B cell (primary cell): Measurements from ENCODE around the gene FMN1.

Experiments used
- EZH2 ChIP-seq: IDR thresholded peaks from 2 replicates; pipeline ENCODE4 v1.6.1; 2012; ENCODE audit warnings: borderline replicate concordance, low read depth, mild to moderate bottlenecking, moderate library complexity, low read length; ENCODE audit not compliant: insufficient read depth, poor library complexity, severe bottlenecking
- TF ChIP-seq, protein P1 (sequence below): fragments of 200-600 bp; IDR thresholded peaks from one replicate; pipeline ENCODE4 v1.8.0; 2022; ENCODE audit warnings: antibody characterized with exemption, mild to moderate bottlenecking

DNA sequence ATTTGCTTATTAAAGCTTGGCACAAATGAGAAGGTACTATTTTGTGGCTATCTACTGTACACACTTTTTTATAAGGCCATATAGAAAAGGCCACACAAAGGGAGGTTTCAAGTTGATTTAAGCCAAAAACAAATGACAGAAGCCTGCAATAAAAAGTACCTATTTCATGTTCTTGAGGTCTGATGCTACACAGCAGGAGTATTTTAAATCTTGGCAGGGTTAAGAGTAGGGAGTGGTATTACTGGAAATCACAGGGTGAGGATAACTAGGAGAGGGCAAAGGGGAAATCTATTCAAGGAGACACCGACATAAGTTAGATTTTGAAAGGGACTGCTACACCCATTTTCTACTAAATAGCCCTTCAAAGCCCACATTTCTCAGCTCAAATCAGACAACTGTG, 330.5 kb downstream of the FMN1 start:
- TF ChIP-seq, protein P1, sequence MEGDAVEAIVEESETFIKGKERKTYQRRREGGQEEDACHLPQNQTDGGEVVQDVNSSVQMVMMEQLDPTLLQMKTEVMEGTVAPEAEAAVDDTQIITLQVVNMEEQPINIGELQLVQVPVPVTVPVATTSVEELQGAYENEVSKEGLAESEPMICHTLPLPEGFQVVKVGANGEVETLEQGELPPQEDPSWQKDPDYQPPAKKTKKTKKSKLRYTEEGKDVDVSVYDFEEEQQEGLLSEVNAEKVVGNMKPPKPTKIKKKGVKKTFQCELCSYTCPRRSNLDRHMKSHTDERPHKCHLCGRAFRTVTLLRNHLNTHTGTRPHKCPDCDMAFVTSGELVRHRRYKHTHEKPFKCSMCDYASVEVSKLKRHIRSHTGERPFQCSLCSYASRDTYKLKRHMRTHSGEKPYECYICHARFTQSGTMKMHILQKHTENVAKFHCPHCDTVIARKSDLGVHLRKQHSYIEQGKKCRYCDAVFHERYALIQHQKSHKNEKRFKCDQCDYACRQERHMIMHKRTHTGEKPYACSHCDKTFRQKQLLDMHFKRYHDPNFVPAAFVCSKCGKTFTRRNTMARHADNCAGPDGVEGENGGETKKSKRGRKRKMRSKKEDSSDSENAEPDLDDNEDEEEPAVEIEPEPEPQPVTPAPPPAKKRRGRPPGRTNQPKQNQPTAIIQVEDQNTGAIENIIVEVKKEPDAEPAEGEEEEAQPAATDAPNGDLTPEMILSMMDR = no peak
- no peak for TF ChIP-seq EZH2
